Urinary bladder (tissue), 4 donors: ENCODE results near the gene DDB1. TPM values are rescaled to one million over a fixed set of nuclear protein-coding genes. Genes with fewer than 3 reads are reported as not detected.

Experiments used
- DNase-seq: peaks from one replicate; pipeline ENCODE4 v3.0.0-alpha.2; 2015; ENCODE audit errors: extremely low spot score
- H3K27ac ChIP-seq: one replicate; pipeline ENCODE4 v1.5.1; 2013; ENCODE audit warnings: low read depth, mild to moderate bottlenecking, moderate library complexity
- H3K36me3 ChIP-seq: one replicate; pipeline ENCODE4 v1.6.1; 2013; ENCODE audit warnings: mild to moderate bottlenecking, moderate library complexity; ENCODE audit not compliant: insufficient read depth
- H3K4me1 ChIP-seq: one replicate; pipeline ENCODE4 v1.6.1; 2013; ENCODE audit warnings: mild to moderate bottlenecking, moderate library complexity; ENCODE audit not compliant: insufficient read depth
- H3K4me3 ChIP-seq: one replicate; pipeline ENCODE4 v1.5.1; 2013; ENCODE audit warnings: low read depth, low read length
- WGBS: extraction: QIAGEN DNeasy Blood & Tissue Kit; methylation state at CpG from one replicate; pipeline ENCODE4 v1.1.7; 2013; 5-methylcytosine and 5-hydroxymethylcytosine counted together
- polyA plus RNA-seq: library from polyadenylated mRNA; stranded (reverse); fragments of 200-250 nt; gene quantifications from one replicate; pipeline ENCODE4 v1.2.3, GENCODE V29; 2013
- total RNA-seq: library from RNA; depleted of rRNA; stranded (reverse); fragments of >200 nt; gene quantifications from one replicate; pipeline ENCODE4 v1.2.3, GENCODE V29; 2014
- donor health status: healthy with polysubstance abuse.
- donor health status: healthy.

DDB1 gene
- 136 TPM for total RNA-seq
- 109 TPM for polyA plus RNA-seq

DNA sequence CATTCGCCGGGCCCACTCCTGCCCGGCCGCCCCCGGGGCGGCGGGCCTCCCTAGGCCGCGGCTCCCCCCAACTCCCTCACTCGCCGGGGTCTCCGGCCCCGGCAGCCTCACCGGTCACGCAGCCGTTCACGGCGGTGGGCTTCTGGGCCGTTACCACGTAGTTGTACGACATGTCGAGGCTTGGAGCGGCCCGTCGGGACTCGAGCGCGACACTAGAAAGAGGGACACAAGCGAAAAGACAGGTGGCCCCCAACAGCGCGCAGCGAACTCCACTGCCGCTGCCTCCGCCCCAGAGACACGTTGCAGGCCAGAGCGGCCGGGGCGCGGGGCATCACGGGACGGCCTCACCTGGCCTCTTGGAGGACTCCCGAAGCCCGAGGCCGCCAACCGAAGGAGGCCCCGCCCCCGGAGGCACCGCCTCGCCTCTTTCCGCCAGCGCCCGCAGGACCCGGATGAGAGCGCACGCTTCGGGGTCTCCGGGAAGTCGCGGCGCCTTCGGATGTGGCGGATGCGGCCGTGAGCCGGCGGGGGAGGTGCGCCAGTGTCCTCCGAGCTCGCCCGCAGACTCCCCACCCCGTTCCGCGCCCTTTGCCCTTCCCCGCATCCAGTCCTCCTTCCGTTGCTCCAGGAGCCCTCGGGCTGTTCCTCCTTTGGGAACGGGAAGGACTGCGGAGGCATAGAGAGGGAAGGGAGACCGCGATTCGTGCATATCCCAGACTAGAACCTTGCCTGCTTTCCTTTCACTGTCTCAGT lies at the start of gene DDB1, which contains the start of gene TKFC:
DDB1 (minus strand) TSS at position 309 of the 753 bp plus-strand sequence; CDS start at position 172, 137 bp downstream.
TKFC (plus strand) TSS at position 432 of the 753 bp plus-strand sequence. CDS start 1,501 bp downstream, outside the sequence.
- under 1% methylated on average over 81 of the region's 81 CpGs for WGBS
- peaks cover 8% of the 10 kb centered on the region for H3K4me1 ChIP-seq
- H3K36me3 ChIP-seq, result no peaks in the 10 kb centered on the region
- peak within 1 kb of the TSS; percentile 91 for H3K4me3 ChIP-seq
- H3K27ac ChIP-seq, result peak within 1 kb of the TSS; percentile 76
- peak; percentile 85 for DNase-seq

DNA sequence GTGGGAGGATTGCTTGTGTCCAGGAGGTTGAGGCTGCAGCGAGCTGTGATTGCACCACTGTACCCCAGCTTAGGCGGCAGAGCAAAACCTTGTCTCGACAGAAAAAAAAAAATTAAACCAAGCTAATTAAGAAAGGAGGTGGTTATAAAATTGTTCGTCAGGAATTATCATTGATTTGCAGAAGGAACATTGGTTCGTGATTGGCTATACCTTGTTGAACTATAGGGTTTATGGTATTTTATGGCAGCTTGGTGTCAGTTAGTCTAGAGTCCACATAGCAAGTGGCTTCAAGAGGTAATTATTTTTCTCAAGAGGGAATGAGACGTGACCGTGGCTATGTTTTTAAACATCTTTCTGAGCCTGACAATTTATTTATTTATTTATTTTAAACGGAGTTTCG lies 48.0 kb upstream of the DDB1 start:
- WGBS, result 96% methylated on average over 9 of the region's 9 CpGs
- no peak overlapping the region for H3K4me3 ChIP-seq
- H3K36me3 ChIP-seq, result no peaks in the 10 kb centered on the region
- H3K4me1 ChIP-seq, result no peaks in the 10 kb centered on the region
- DNase-seq, result no peak
- no peak overlapping the region for H3K27ac ChIP-seq

DNA sequence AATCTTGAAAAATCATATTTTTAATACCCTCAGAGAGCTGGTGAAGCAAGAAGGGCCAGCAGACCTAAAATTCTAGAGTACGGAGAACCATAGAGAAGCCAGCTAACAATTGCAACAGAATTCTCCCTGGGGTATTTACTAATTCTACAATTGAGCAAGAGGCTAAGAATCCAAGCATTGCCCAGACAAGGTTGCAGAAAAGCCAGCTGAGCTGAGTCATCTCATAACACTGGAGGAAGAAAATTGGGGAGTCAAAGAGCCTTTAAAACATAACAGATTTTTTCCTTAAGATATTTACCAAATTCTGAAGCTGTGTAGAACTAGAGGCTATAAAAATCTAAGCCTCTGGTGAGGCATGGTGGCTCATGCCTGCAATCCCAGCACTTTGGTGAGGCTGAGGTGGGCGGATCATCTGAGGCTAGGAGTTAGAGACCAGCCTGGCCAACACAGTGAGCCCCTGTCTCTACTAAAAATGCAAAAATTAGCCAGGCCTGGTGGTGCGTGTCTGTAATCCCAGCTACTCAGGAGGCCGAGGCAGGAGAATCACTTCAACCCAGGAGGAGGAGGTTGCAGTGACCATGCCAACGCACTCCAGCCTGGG lies 45.9 kb upstream of the DDB1 start:
- WGBS, result 68% methylated on average over 5 of the region's 5 CpGs
- H3K27ac ChIP-seq, result peak overlapping the region; percentile 84

DNA sequence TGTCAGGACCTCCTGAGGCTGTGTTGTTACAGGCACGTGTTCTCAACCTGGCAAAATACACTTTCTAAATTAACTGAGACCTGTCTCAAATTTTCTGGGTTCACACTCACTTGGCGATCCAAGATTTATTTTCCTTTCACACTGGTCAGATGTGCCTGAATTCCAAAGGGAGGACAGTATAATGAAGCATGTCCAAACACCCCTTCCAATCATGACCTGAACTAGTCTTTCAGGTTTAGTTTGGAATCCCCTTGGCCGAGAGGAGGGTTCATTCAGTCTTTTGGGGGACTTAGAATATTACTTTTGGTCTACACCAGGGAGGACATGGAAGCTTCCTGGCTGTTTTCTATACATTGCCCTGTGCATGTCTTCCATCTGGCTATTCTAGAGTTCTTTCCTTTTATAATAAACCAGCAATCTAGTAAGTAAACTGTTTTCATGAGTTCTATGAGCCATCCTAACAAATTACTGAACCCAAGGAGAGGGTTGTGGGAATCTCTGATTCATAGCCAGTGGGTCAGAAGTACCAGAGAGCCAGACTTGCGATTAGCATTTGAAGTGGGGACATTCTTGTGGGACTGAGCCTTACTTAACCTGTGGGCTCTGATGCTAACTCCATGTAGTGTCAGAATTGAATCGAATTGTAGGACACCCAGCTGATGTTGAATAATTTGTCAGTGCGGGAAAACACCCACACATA lies 44.7 kb upstream of the DDB1 start:
- H3K36me3 ChIP-seq, result no peaks in the 10 kb centered on the region
- no peak for DNase-seq
- no peak overlapping the region for H3K4me3 ChIP-seq
- whole genome bisulfite sequencing, result 91% methylated on average over 6 of the region's 6 CpGs
- H3K4me1 ChIP-seq, result no peaks in the 10 kb centered on the region
- no peak overlapping the region for H3K27ac ChIP-seq

More for the DNA sequence above, 45.9 kb upstream of the DDB1 start:
- Histone ChIP-seq H3K36me3 (no peaks in the 10 kb centered on the region), H3K4me3 (no peak overlapping the region), H3K4me1 (no peaks in the 10 kb centered on the region)
- DNase-seq, result no peak

DNA sequence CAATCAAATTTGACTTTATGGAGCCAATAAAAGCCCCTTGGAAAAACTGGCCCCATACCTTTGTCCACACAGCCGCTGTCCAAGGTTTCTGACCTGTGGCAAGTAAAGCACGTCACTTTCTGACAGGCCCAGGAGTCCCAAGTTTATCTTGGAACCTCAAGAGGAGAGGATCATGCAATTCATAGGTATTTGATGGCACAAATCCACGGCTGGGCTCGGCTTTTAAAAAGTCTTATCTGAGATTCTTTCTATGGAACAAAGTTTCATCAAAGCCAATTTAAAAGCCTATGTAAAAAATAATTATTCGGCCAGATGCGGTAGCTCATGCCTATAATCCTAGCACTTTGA lies 42.8 kb upstream of the DDB1 start:
- 84% methylated on average over 6 of the region's 6 CpGs for WGBS
- H3K4me1 ChIP-seq, result no peaks in the 10 kb centered on the region
- H3K4me3 ChIP-seq, result no peak overlapping the region
- H3K36me3 ChIP-seq, result no peaks in the 10 kb centered on the region
- no peak overlapping the region for H3K27ac ChIP-seq
- DNase-seq, result no peak

DNA sequence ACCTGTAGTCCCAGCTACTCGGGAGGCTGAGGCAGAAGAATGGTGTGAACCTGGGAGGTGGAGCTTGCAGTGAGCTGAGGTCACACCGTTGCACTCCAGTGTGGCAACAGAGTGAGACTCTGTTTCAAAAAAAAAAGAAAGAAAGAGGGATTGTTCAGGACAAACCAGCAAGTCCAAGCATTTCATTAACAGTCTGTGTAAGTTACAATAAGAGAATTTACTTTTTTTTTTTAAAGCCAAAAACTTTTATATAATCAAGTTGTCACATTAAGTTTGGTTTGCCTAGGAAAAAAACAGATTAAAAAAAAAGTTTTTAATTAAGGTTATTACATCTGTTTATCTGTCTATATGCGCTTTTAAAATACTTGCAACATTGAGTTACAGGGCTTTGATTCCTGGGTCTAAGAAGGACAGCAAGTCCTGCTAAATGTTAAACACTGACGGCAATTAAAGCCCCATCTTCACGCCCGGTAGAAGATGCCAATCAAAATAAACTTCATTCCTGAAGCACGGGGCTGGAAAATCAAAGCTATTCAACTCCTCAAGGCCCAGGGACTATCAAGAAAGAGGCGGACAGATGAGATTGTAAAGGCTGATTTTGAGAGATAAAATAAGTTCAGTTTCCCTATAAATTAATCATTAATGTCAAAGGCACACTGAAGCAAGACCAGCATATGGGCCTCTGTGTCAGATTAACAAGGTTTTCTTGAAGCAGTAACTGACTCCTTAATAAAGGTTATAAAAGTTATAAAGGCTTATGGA lies 39.9 kb upstream of the DDB1 start:
- WGBS, result 90% methylated on average over 8 of the region's 8 CpGs
- no peak for DNase-seq

DNA sequence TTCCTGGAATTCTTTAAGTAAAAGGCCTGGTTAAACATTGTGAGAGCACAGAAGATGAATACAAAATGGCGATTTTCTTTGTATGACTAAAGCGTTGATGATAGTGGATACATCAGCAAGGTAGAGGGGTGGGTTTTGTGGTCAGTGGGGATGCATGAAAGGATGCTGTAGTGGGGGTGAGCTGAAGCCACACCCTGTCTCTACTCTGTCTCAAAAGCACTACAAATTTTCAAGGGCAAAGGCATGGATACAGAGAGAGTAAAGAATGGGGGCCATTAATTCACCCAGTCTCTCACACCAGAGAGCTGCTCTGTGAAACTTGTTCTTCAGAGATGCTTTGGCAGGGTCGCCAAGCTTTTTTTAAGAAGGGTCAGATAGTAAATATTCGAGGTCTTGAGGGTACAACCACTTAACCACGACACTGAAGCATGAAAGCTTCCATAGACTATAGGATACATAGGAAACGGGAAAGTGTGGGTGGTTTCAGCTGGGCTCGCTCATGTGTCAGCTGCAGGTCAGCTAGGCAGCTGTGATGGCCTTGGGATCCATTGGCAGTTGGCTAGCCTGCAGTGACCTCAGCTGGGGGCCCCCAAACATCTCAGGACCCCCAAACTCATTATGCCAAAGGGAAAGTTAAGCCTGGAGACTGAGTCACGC lies 37.6 kb upstream of the DDB1 start:
- Histone ChIP-seq H3K36me3 (peaks cover 3% of the 10 kb centered on the region), H3K27ac (peak overlapping the region; percentile 34), H3K4me3 (no peak overlapping the region), H3K4me1 (no peaks in the 10 kb centered on the region)
- no peak for DNase-seq
- WGBS, result 92% methylated on average over 8 of the region's 8 CpGs

More for the DNA sequence above, 39.9 kb upstream of the DDB1 start:
- Histone ChIP-seq H3K36me3 (no peaks in the 10 kb centered on the region), H3K4me3 (no peak overlapping the region), H3K27ac (no peak overlapping the region), H3K4me1 (no peaks in the 10 kb centered on the region)

DNA sequence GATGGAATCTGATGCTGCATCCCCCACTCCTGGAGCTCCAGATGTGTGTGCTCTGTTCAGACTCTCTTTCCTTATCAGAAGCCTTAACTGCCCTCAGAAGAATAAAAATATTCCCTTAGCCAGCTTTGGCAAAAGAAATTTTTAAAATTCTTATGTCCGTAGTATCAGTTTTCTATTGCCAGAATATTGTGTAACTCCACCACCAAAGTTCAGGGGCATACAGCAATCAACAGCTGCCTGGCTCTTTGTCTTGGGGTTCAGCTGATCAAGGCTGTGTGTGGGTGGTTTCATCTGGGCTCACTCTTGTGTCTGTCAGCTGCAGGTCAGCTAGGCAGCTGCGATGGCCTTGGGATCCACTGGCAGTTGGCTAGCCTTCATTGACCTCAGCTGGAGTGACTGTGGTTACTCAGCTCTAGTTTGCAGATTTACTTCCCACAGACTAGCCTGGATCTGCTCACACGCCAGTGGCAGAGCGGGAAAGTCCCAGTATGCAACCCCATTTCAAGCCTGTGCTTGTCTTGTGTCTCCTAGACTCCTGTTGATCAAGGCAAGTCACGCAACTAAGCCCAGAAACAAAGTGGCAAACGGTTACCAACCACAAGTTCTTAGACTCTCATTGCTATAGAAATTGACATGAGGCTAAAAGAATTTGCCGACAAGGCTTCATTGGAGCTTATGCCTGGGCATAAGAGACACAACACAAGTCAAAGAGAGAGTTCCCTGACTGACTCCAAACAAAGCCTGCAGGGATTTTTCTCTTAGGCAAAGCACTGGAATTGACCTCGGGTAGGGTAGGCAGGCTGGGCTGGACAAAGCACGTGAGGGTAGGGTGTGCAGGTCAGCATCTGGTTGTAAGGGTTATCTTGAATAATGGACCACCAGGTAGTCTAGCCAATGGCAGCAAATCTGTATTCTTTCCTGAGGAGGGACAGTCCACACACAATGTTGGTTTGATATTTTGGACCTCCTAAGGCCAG lies 36.8 kb upstream of the DDB1 start:
- Histone ChIP-seq H3K27ac (peak overlapping the region; percentile 34), H3K36me3 (peaks cover 3% of the 10 kb centered on the region), H3K4me3 (no peak overlapping the region), H3K4me1 (no peaks in the 10 kb centered on the region)
- WGBS, result 75% methylated on average over 9 of the region's 9 CpGs
- no peak for DNase-seq

DNA sequence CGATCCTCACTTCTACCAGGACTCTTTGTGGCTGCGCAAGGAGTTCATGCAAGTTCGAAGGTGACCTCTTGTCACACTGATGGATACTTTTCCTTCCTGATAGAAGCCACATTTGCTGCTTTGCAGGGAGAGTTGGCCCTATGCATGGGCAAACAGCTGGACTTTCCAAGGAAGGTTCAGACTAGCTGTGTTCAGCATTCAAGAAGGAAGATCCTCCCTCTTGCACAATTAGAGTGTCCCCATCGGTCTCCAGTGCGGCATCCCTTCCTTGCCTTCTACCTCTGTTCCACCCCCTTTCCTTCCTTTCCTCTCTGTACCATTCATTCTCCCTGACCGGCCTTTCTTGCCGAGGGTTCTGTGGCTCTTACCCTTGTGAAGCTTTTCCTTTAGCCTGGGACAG lies 35.7 kb upstream of the DDB1 start:
- Histone ChIP-seq H3K4me1 (no peaks in the 10 kb centered on the region), H3K27ac (no peak overlapping the region), H3K4me3 (no peak overlapping the region), H3K36me3 (peaks cover 3% of the 10 kb centered on the region)
- WGBS, result 95% methylated on average over 7 of the region's 7 CpGs
- no peak for DNase-seq

DNA sequence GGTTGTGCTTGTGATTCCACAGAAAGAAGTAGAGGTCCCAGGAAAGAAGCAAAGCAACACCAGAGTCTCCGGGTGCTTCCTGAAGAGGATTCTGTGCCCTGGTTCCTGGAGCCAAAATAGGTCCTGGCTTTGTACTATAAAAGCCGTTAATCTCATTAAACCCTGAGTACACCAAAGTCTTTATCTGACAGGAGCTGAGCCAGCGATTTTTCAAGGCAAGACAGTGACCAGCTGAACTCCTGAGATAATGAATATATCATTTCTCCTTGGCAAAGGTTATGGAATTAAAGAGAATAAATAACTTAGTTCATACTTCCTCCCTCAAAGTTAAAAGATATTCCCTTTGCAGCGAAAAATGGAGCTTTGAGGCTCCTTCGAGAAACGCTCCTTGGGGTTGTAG lies 34.5 kb upstream of the DDB1 start:
- peaks cover 3% of the 10 kb centered on the region for H3K36me3 ChIP-seq
- 84% methylated on average over 6 of the region's 6 CpGs for WGBS
- no peak overlapping the region for H3K27ac ChIP-seq
- DNase-seq, result no peak
- H3K4me1 ChIP-seq, result peaks cover 2% of the 10 kb centered on the region
- no peak overlapping the region for H3K4me3 ChIP-seq

DNA sequence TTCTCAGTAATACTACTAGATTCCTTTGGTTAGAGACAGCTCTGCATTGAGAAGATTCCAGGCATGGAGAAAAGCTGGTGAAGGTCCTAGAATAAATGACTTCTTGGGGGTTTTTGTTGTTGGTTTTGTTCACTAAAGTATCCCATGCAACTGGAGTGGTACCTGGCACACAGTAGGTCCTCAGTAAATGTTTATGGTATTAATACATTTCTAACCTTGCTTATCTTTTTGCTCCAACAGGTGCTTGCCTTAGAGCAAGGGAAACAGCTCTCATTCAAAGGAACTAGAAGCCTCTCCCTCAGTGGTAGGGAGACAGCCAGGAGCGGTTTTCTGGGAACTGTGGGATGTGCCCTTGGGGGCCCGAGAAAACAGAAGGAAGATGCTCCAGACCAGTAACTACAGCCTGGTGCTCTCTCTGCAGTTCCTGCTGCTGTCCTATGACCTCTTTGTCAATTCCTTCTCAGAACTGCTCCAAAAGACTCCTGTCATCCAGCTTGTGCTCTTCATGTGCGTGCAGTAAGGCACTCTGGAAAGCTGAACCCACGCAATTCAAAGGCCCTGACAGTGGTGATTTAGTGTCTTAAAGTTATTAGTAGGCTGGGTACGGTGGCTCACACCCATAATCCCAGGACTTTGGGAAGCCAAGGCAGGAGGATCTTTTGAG lies 31.2 kb upstream of the DDB1 start:
- Histone ChIP-seq H3K36me3 (peaks cover 3% of the 10 kb centered on the region), H3K4me1 (peaks cover 2% of the 10 kb centered on the region), H3K27ac (no peak overlapping the region), H3K4me3 (no peak overlapping the region)
- no peak for DNase-seq
- WGBS, result 90% methylated on average over 5 of the region's 5 CpGs

DNA sequence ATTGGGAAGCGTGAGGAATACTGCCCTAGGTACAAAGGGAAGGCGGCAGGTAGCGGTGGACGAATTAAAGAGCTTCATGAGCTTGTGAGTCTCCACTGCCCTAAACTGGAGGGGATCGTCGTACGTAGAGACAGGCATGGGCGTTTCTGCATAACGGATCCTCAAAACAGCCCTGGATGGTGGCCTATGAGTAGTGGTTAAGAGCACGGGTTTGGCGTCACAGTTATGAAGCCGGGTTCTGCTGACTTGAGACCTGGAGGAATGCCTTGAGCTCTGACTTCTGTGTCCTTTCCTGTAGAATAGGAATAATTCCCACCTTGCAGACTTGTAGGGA lies 29.6 kb upstream of the DDB1 start:
- DNase-seq, result no peak
- under 1% methylated on average over 12 of the region's 12 CpGs for WGBS
- Histone ChIP-seq H3K4me1 (peaks cover 2% of the 10 kb centered on the region), H3K27ac (no peak overlapping the region), H3K36me3 (peaks cover 3% of the 10 kb centered on the region), H3K4me3 (peak overlapping the region; percentile 59)
